ENCODE data around the gene MIX23. TPM values are rescaled to one million over a fixed set of nuclear protein-coding genes. Genes with fewer than 3 reads are reported as not detected.

Gene MIX23
- total RNA-seq, 5 donors from 2014 or later (not counting 1 experiment from before 2014, with no cell fraction given), result 15.7 to 27.3 (median 23.5) TPM

DNA sequence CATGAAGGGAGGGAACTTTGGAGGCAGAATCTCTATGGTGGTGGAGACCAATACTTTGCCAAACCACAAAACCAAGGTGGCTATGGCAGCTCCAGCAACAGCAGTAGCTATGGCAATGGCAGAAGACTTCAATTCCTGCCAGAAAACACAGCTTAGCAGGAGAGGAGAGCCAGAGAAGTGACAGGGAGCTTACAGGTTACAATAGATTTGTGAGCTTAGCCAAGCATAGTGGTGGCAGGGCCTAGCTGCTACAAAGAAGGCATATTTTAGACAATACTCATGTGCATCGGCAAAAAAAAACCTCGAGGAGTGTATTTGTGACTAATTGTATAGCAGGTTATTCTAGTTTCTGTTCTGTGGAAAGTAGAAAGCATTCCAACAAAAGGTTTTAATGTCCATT is 64.4 kb downstream of the MIX23 start:
- H3K4me1 Mint-ChIP-seq, result peaks cover 18 to 24% (median 21%) of the 10 kb centered on the region in 3 donors
- Histone ChIP-seq H3K9me3 (no peaks in the 10 kb centered on the region), H3K4me1 (ENCODE audit: control insufficient read depth in 1 of 2, extremely low read depth in 1 of 2, insufficient read depth in 2 of 2, low read length in 2 of 2) (peaks cover 4 to 22% of the 10 kb centered on the region in 2 experiments), H3K36me3 (ENCODE audit: control insufficient read depth in 2 of 2, extremely low read depth in 1 of 2, insufficient read depth in 1 of 2, low read length in 1 of 2) (no peaks in the 10 kb centered on the region), H3K4me3 (ENCODE audit: control insufficient read depth in 1 of 2, extremely low read depth in 1 of 2, low read length in 1 of 2) (no peak overlapping the region), H3K27ac (ENCODE audit: low read length) (no peak overlapping the region), H3K27me3 (replicated peaks in 1 of 2; ENCODE audit: control insufficient read depth in 2 of 2, extremely low read depth in 1 of 2, insufficient read depth in 2 of 2, low read length in 1 of 2) (peaks cover 0 to 5% of the 10 kb centered on the region in 2 experiments)
- no peak overlapping the region for H3K4me3 Mint-ChIP-seq
- no peak overlapping the region for H3K27ac Mint-ChIP-seq
- no peaks in the 10 kb centered on the region for H3K36me3 Mint-ChIP-seq
- ATAC-seq (replicated peaks in 1 of 4), result no peak
- CTCF ChIA-PET, result no interaction called here
- WGBS (ENCODE audit: insufficient coverage), result no CpG with 5 or more reads among the region's 2 CpGs
- H3K9me3 Mint-ChIP-seq, result peaks cover 7 to 17% (median 10%) of the 10 kb centered on the region in 3 donors
- peaks cover 0 to 3% of the 10 kb centered on the region in 2 donors for H3K27me3 Mint-ChIP-seq
- no peak for DNase-seq
- POLR2A ChIA-PET, result no interaction called here

DNA sequence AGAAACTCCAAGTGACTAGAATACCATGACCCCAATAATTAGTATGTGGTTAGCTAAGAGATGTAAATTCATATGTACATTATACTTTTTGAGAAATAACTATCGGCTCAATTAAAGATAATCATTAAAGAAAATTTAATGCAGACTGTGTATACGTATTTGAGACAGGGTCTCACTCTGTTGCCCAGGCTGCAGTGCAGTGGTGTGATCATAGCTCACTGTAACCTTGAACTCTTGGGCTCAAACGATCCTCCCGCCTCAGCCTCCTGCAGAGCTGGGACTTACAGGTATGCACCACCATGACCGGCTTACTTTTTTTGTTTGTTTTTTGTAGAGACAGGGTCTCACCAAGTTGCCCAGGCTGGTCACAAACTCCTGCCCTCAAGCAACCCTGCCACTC is 66.7 kb downstream of the MIX23 start:
- Histone ChIP-seq H3K27me3 (replicated peaks in 1 of 2; ENCODE audit: control insufficient read depth in 2 of 2, extremely low read depth in 1 of 2, insufficient read depth in 2 of 2, low read length in 1 of 2) (peaks cover 0 to 5% of the 10 kb centered on the region in 2 experiments), H3K4me1 (ENCODE audit: control insufficient read depth in 1 of 2, extremely low read depth in 1 of 2, insufficient read depth in 2 of 2, low read length in 2 of 2) (peaks cover 0 to 3% of the 10 kb centered on the region in 2 experiments), H3K9me3 (no peaks in the 10 kb centered on the region), H3K27ac (ENCODE audit: low read length) (no peak overlapping the region), H3K4me3 (ENCODE audit: control insufficient read depth in 1 of 2, extremely low read depth in 1 of 2, low read length in 1 of 2) (no peak overlapping the region), H3K36me3 (ENCODE audit: control insufficient read depth in 2 of 2, extremely low read depth in 1 of 2, insufficient read depth in 1 of 2, low read length in 1 of 2) (no peaks in the 10 kb centered on the region)
- Mint-ChIP-seq H3K9me3 (peaks cover 7 to 17% (median 10%) of the 10 kb centered on the region in 3 donors), H3K4me1 (peaks cover 9 to 16% (median 11%) of the 10 kb centered on the region in 3 donors), H3K27me3 (peaks cover 0 to 3% of the 10 kb centered on the region in 2 donors), H3K27ac (no peak overlapping the region), H3K4me3 (no peak overlapping the region), H3K36me3 (no peaks in the 10 kb centered on the region)
- 72% methylated on average over 3 of the region's 5 CpGs for WGBS (ENCODE audit: insufficient coverage)
- no peak for ATAC-seq (replicated peaks in 1 of 4)
- ChIA-PET CTCF (no interaction called here), POLR2A (no interaction called here)
- DNase-seq, result no peak

DNA sequence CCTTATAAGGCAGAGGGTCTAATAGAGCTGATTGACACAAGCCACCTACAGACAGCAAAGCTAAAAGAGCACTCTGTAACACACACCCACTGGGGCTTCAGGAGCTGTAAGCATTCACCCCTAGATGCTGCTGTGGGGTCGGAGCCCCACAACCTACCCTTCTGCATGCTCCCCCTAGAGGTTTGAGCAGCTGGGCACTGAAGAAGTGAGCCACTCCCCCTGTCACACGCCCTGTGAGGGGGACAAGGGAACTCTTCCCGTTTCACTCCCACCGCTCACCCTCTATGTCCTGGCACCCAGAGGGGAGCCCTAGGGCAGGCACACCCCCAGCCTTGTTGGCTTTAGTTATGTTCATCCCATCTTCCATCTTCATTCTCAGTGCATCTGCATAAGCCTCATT is 67.4 kb downstream of the MIX23 start:
- Mint-ChIP-seq H3K36me3 (no peaks in the 10 kb centered on the region), H3K4me3 (no peak overlapping the region), H3K27me3 (peaks cover 0 to 3% of the 10 kb centered on the region in 2 donors), H3K4me1 (peaks cover 7 to 12% (median 8%) of the 10 kb centered on the region in 3 donors), H3K9me3 (peaks cover 7 to 16% (median 10%) of the 10 kb centered on the region in 3 donors), H3K27ac (no peak overlapping the region)
- Histone ChIP-seq H3K9me3 (no peaks in the 10 kb centered on the region), H3K36me3 (ENCODE audit: control insufficient read depth in 2 of 2, extremely low read depth in 1 of 2, insufficient read depth in 1 of 2, low read length in 1 of 2) (no peaks in the 10 kb centered on the region), H3K4me3 (ENCODE audit: control insufficient read depth in 1 of 2, extremely low read depth in 1 of 2, low read length in 1 of 2) (no peak overlapping the region), H3K27ac (ENCODE audit: low read length) (no peak overlapping the region), H3K4me1 (ENCODE audit: control insufficient read depth in 1 of 2, extremely low read depth in 1 of 2, insufficient read depth in 2 of 2, low read length in 2 of 2) (no peaks in the 10 kb centered on the region), H3K27me3 (replicated peaks in 1 of 2; ENCODE audit: control insufficient read depth in 2 of 2, extremely low read depth in 1 of 2, insufficient read depth in 2 of 2, low read length in 1 of 2) (peaks cover 0 to 5% of the 10 kb centered on the region in 2 experiments)
- CTCF ChIA-PET, result no interaction called here
- 67% methylated on average over 3 of the region's 4 CpGs for WGBS (ENCODE audit: insufficient coverage)
- ATAC-seq (replicated peaks in 1 of 4), result no peak
- POLR2A ChIA-PET, result no interaction called here
- DNase-seq, result no peak

DNA sequence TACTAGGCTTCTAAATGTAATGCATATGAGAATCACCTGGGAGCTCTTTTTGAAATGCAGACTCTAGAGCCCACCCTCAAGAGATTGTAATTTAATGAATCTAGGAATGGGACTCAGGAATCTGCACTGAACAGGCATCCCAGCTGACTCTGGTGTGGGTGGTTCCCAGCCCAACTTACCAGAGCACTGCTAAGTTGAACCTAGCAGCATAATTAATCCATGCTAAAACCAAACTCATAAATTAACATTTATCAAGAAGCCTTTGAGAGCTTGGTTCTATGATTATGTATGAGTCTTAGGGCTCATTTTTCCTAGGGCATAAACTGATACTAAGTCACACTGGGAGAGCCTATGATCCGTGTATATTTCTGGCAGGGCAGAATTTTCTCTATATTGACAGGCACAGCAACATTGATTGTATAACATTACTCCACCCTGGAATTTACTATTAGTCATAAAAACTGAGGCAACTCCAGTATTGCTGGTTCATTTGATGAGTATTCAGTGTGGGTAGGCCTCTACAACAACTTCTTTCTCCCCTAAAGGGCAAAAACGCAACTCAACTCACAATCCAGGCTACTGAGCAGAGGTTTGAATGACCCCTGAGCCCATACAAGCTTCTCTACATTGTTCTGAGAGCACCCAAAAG is 68.7 kb downstream of the MIX23 start:
- ATAC-seq (replicated peaks in 1 of 4) (no peak), DNase-seq (no peak)
- POLR2A ChIA-PET, result no interaction called here
- Mint-ChIP-seq H3K36me3 (no peaks in the 10 kb centered on the region), H3K27me3 (peaks cover 0 to 3% of the 10 kb centered on the region in 2 donors), H3K9me3 (peaks cover 5 to 10% (median 8%) of the 10 kb centered on the region in 3 donors), H3K4me3 (no peak overlapping the region), H3K4me1 (peaks cover 7 to 12% (median 8%) of the 10 kb centered on the region in 3 donors), H3K27ac (no peak overlapping the region)
- H3K4me1 ChIP-seq (ENCODE audit: control insufficient read depth in 1 of 2, extremely low read depth in 1 of 2, insufficient read depth in 2 of 2, low read length in 2 of 2), result no peaks in the 10 kb centered on the region
- CTCF ChIA-PET, result no interaction called here
- no CpG with 5 or more reads among the region's 2 CpGs for WGBS (ENCODE audit: insufficient coverage)
- no peak overlapping the region for H3K27ac ChIP-seq (ENCODE audit: low read length)
- no peaks in the 10 kb centered on the region for H3K36me3 ChIP-seq (ENCODE audit: control insufficient read depth in 2 of 2, extremely low read depth in 1 of 2, insufficient read depth in 1 of 2, low read length in 1 of 2)
- H3K27me3 ChIP-seq (replicated peaks in 1 of 2; ENCODE audit: control insufficient read depth in 2 of 2, extremely low read depth in 1 of 2, insufficient read depth in 2 of 2, low read length in 1 of 2), result peaks cover 0 to 5% of the 10 kb centered on the region in 2 experiments
- no peak overlapping the region for H3K4me3 ChIP-seq (ENCODE audit: control insufficient read depth in 1 of 2, extremely low read depth in 1 of 2, low read length in 1 of 2)
- H3K9me3 ChIP-seq, result no peaks in the 10 kb centered on the region

DNA sequence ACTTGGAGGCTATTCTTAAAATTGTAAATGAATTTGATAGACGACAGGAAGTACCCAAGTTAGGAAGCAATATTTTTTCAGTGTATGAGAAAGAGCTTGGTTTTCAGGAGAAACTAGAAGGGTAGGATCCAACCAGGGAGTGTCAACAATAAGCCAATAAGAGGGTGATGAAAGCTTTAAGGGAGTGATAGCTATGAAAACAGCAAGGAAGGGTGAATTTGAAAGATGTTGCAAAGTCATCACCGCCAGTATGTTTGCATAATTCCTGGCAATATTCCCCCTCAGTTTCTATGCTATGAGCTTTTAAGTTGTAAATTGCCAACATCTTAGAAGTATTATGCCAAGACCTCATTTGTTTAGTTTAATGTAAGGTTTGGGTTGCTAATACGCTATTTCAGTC is 69.8 kb downstream of the MIX23 start:
- ChIA-PET CTCF (interaction anchor here (0.9 kb wide), 2 partner anchors 9 to 14 kb away, joined by 3 read pairs; no protein-coding TSS in a partner anchor), POLR2A (no interaction called here)
- WGBS (ENCODE audit: insufficient coverage), result 27% methylated on average over 1 of the region's 3 CpGs
- Histone ChIP-seq H3K9me3 (no peaks in the 10 kb centered on the region), H3K27ac (ENCODE audit: low read length) (no peak overlapping the region), H3K36me3 (ENCODE audit: control insufficient read depth in 2 of 2, extremely low read depth in 1 of 2, insufficient read depth in 1 of 2, low read length in 1 of 2) (no peaks in the 10 kb centered on the region), H3K4me1 (ENCODE audit: control insufficient read depth in 1 of 2, extremely low read depth in 1 of 2, insufficient read depth in 2 of 2, low read length in 2 of 2) (no peaks in the 10 kb centered on the region), H3K4me3 (ENCODE audit: control insufficient read depth in 1 of 2, extremely low read depth in 1 of 2, low read length in 1 of 2) (no peak overlapping the region), H3K27me3 (replicated peaks in 1 of 2; ENCODE audit: control insufficient read depth in 2 of 2, extremely low read depth in 1 of 2, insufficient read depth in 2 of 2, low read length in 1 of 2) (peaks cover 0 to 5% of the 10 kb centered on the region in 2 experiments)
- Mint-ChIP-seq H3K9me3 (peaks cover 0 to 3% (median 2%) of the 10 kb centered on the region in 3 donors), H3K4me3 (no peak overlapping the region), H3K27ac (no peak overlapping the region), H3K36me3 (no peaks in the 10 kb centered on the region), H3K4me1 (peaks cover 7 to 12% (median 8%) of the 10 kb centered on the region in 3 donors), H3K27me3 (peaks cover 0 to 4% of the 10 kb centered on the region in 2 donors)
- DNase-seq (no peak), ATAC-seq (replicated peaks in 1 of 4) (no peak)

DNA sequence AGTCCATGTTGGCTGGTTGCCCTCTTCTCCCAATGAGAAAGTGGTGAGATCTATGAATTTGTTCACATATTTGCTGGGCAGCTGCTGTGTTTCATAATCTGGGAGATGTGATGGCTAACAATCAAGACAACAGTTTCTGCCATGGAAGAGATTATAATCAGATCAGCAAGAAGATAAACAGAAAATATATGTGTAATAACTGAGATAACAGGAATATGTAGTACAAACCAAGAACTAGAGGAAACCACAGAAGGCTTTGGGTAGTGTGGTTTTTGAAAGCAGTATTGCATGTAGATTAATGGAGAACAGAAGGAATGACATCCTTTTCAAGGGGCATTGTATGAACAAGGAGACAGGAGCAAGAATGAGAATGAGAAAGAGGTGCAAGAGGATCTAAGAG is 70.2 kb downstream of the MIX23 start:
- ATAC-seq (replicated peaks in 1 of 4), result no peak
- no peak overlapping the region for H3K4me3 Mint-ChIP-seq
- H3K4me1 ChIP-seq (ENCODE audit: control insufficient read depth in 1 of 2, extremely low read depth in 1 of 2, insufficient read depth in 2 of 2, low read length in 2 of 2), result no peaks in the 10 kb centered on the region
- H3K4me1 Mint-ChIP-seq, result peaks cover 7 to 12% (median 8%) of the 10 kb centered on the region in 3 donors
- H3K27ac Mint-ChIP-seq, result no peak overlapping the region
- peaks cover 0 to 5% of the 10 kb centered on the region in 2 experiments for H3K27me3 ChIP-seq (replicated peaks in 1 of 2; ENCODE audit: control insufficient read depth in 2 of 2, extremely low read depth in 1 of 2, insufficient read depth in 2 of 2, low read length in 1 of 2)
- H3K27ac ChIP-seq (ENCODE audit: low read length), result no peak overlapping the region
- H3K36me3 ChIP-seq (ENCODE audit: control insufficient read depth in 2 of 2, extremely low read depth in 1 of 2, insufficient read depth in 1 of 2, low read length in 1 of 2), result no peaks in the 10 kb centered on the region
- ChIA-PET CTCF (interaction anchor here (0.9 kb wide), 2 partner anchors 10 to 14 kb away, joined by 3 read pairs; no protein-coding TSS in a partner anchor), POLR2A (no interaction called here)
- DNase-seq, result no peak
- H3K36me3 Mint-ChIP-seq, result no peaks in the 10 kb centered on the region
- no peaks in the 10 kb centered on the region for H3K9me3 ChIP-seq
- peaks cover 0 to 4% of the 10 kb centered on the region in 2 donors for H3K27me3 Mint-ChIP-seq
- H3K9me3 Mint-ChIP-seq, result no peaks in the 10 kb centered on the region
- H3K4me3 ChIP-seq (ENCODE audit: control insufficient read depth in 1 of 2, extremely low read depth in 1 of 2, low read length in 1 of 2), result no peak overlapping the region

Data from T-cell (primary cell).